Mesenchymal stem cell (in vitro differentiated cells and primary cell): Measurements from ENCODE around the gene MYLK3.

ENCODE experiments used
- DNase-seq: peaks from one replicate; pipeline ENCODE4 v3.0.0-alpha.2; 2013
- H2AFZ ChIP-seq: one replicate; pipeline ENCODE4 v1.6.1; 2013; ENCODE audit warnings: low read depth, mild to moderate bottlenecking, control low read depth, inconsistent platforms, low read length, moderate library complexity
- H2AK5ac ChIP-seq: 2 replicates; pipeline ENCODE4 v1.6.1; 2013; ENCODE audit warnings: low read length, moderate library complexity, mild to moderate bottlenecking, inconsistent platforms; ENCODE audit not compliant: severe bottlenecking
- H2BK120ac ChIP-seq: one replicate; pipeline ENCODE4 v1.6.1; 2013; ENCODE audit warnings: low read depth, mild to moderate bottlenecking, inconsistent platforms, low read length, moderate library complexity
- H2BK12ac ChIP-seq, 2 experiments: one replicate each; pipeline ENCODE4 v1.6.1; 2013; ENCODE audit warnings: inconsistent platforms in 2 of 2, low read length in 2 of 2, mild to moderate bottlenecking in 2 of 2, moderate library complexity in 2 of 2, control low read depth in 1 of 2
- H2BK15ac ChIP-seq: one replicate; pipeline ENCODE4 v1.6.1; 2013; ENCODE audit warnings: mild to moderate bottlenecking, low read depth, inconsistent platforms; ENCODE audit not compliant: poor library complexity, severe bottlenecking
- H2BK5ac ChIP-seq: 2 replicates; pipeline ENCODE4 v1.6.1; 2013; ENCODE audit warnings: low read depth, mild to moderate bottlenecking, low read length, control low read depth, inconsistent platforms; ENCODE audit not compliant: poor library complexity, severe bottlenecking
- H3K14ac ChIP-seq, 2 experiments: one replicate each; pipeline ENCODE4 v1.6.1; 2013; ENCODE audit warnings: inconsistent platforms in 2 of 2, low read length in 2 of 2, control low read depth in 1 of 2, mild to moderate bottlenecking in 1 of 2, moderate library complexity in 1 of 2
- H3K18ac ChIP-seq, 2 experiments: one replicate each; pipeline ENCODE4 v1.6.1; 2013; ENCODE audit warnings: inconsistent platforms in 2 of 2, low read length in 2 of 2, control low read depth in 1 of 2, low read depth in 1 of 2, mild to moderate bottlenecking in 1 of 2
- H3K23ac ChIP-seq, 2 experiments: one replicate each; pipeline ENCODE4 v1.6.1; 2013; ENCODE audit warnings: inconsistent platforms in 2 of 2, low read length in 2 of 2, mild to moderate bottlenecking in 2 of 2, moderate library complexity in 2 of 2, control low read depth in 1 of 2
- H3K27ac ChIP-seq: 2 replicates; pipeline ENCODE4 v1.5.1; 2013; ENCODE audit warnings: mild to moderate bottlenecking, moderate library complexity, low read length, control low read depth, inconsistent platforms; ENCODE audit not compliant: poor library complexity, severe bottlenecking
- H3K27me3 ChIP-seq, 2 experiments: 2 replicates each; pipeline versions ENCODE4 v1.6.1 to v1.7.0; 2013; ENCODE audit warnings: low read length in 2 of 2, mild to moderate bottlenecking in 2 of 2, moderate library complexity in 2 of 2, control low read depth in 1 of 2, inconsistent platforms in 1 of 2; ENCODE audit not compliant: control insufficient read depth in 1 of 2, insufficient read depth in 1 of 2
- H3K36me3 ChIP-seq, 2 experiments: 2 replicates each; pipeline versions ENCODE4 v1.6.1 to v1.7.0; 2013; ENCODE audit warnings: low read length in 2 of 2, control low read depth in 1 of 2, inconsistent platforms in 1 of 2, low read depth in 1 of 2, mild to moderate bottlenecking in 1 of 2; ENCODE audit not compliant: insufficient read depth in 2 of 2, control insufficient read depth in 1 of 2
- H3K4ac ChIP-seq, 2 experiments: one replicate each; pipeline ENCODE4 v1.6.1; 2013; ENCODE audit warnings: inconsistent platforms in 2 of 2, low read length in 2 of 2, mild to moderate bottlenecking in 2 of 2, moderate library complexity in 2 of 2, control low read depth in 1 of 2, low read depth in 1 of 2
- H3K4me1 ChIP-seq: 2 replicates; pipeline ENCODE4 v1.6.1; 2013; ENCODE audit warnings: low read depth, low read length, control low read depth; ENCODE audit not compliant: control insufficient read depth, insufficient read depth
- H3K4me2 ChIP-seq: 2 replicates; pipeline ENCODE4 v1.6.1; 2013; ENCODE audit warnings: low read length, mild to moderate bottlenecking, inconsistent platforms; ENCODE audit not compliant: poor library complexity, severe bottlenecking
- H3K4me3 ChIP-seq, 2 experiments: 2 replicates each; pipeline versions ENCODE4 v1.5.1 to v1.7.0; 2013; ENCODE audit warnings: low read length in 2 of 2, mild to moderate bottlenecking in 2 of 2, control low read depth in 1 of 2, low read depth in 1 of 2; ENCODE audit not compliant: insufficient read depth in 1 of 2
- H3K79me1 ChIP-seq: replicated peaks from 2 replicates; pipeline ENCODE4 v1.6.1; 2013; ENCODE audit warnings: mild to moderate bottlenecking, control low read depth, low read length, inconsistent platforms; ENCODE audit not compliant: poor library complexity, severe bottlenecking
- H3K9ac ChIP-seq: 2 replicates; pipeline ENCODE4 v1.7.0; 2013; ENCODE audit warnings: mild to moderate bottlenecking, low read length, moderate library complexity
- H3K9me3 ChIP-seq: 2 replicates; pipeline ENCODE4 v1.7.0; 2013; ENCODE audit warnings: mild to moderate bottlenecking, low read length; ENCODE audit not compliant: control insufficient read depth
- H4K8ac ChIP-seq: one replicate; pipeline ENCODE4 v1.6.1; 2013; ENCODE audit warnings: inconsistent platforms, mild to moderate bottlenecking, low read length, moderate library complexity
- H4K91ac ChIP-seq: one replicate; pipeline ENCODE4 v1.6.1; 2013; ENCODE audit warnings: mild to moderate bottlenecking, low read length, inconsistent platforms
- WGBS: methylation state at CpG from one replicate; pipeline ENCODE4 v1.1.7; 2013; ENCODE audit warnings: mixed read lengths; 5-methylcytosine and 5-hydroxymethylcytosine counted together

The MYLK3 gene

DNA sequence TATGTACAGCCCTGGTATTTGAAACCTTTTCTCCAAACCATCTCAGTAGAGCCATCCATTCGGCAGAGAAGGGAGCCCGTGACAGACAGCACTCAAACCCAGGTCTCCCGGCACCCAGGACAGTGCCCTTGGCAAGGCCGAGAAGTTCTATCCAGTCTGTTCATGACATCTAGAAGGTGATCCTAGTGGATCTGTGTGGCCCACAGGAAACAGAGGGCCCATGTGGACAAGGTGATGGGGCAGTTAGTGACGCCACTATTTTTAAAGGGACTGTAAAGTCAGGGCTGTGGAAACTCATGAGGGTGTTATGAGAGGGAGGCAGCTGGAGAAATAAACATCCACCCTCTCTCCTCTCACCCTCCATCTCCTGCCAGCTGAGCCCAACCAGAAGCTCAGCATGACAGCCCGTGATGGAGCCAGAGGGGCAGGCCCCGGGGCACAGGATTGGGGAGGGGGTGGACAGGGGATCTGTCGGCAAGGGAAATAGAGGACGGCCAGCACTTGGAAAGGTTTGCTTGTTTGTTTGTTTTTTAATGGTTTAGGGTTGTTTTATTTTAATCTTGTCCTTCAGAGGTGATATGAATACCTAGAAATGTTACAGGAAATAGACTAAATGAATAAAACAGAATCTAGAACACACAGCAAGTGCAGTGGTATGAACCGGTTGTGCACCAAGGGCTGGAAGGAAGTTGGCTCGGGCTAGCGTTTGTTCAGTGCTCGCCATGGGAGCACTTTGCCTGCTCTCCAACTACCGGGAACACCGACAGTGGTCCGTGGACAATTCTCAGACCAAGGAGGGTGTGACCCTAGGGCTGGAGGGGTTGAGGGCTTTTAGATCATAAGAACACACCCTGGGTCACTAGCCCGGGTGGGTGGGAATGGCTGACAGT is 17.1 kb downstream of the MYLK3 start:
- Histone ChIP-seq H2BK5ac (no peak overlapping the region), H3K4me2 (no peak overlapping the region), H3K4ac (no peak overlapping the region), H2BK120ac (no peak overlapping the region), H2BK15ac (no peak overlapping the region), H3K14ac (no peak overlapping the region), H2AK5ac (no peak overlapping the region), H2BK12ac (no peak overlapping the region), H3K79me1 (no peaks in the 10 kb centered on the region), H4K8ac (no peak overlapping the region), H3K9ac (no peak overlapping the region), H3K27ac (no peak overlapping the region), H3K18ac (no peak overlapping the region), H3K4me3 (no peak overlapping the region), H3K4me1 (no peaks in the 10 kb centered on the region), H3K27me3 (peaks cover 6 to 20% of the 10 kb centered on the region in 2 experiments), H2AFZ (no peak overlapping the region), H3K23ac (no peak overlapping the region), H3K9me3 (no peaks in the 10 kb centered on the region), H3K36me3 (no peaks in the 10 kb centered on the region), H4K91ac (no peak overlapping the region)
- no peak for DNase-seq
- WGBS: 83% methylated on average over 16 of the region's 17 CpGs

DNA sequence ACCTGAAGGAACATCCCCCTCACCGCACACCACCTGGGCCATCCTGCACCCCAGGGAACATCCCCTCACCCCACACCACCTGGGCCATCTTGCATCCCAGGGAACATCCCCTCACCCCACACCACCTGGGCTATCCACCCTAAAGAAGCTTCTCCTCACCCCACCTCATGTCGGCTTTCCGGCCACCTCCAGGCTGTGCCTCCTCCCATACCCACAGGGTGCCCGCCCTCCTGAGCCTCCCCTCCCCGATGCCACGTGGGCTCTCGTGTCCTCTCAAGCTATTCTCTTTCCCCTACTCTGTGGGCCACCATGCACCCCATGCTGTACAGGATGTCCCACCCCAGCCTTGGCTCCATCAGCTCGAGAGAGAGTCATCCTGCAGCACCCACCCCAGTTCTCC is 18.0 kb downstream of the MYLK3 start:
- H3K4me2 ChIP-seq: no peak overlapping the region
- no peak overlapping the region for H4K91ac ChIP-seq
- no peaks in the 10 kb centered on the region for H3K4me1 ChIP-seq
- peaks cover 6 to 20% of the 10 kb centered on the region in 2 experiments for H3K27me3 ChIP-seq
- H3K14ac ChIP-seq: no peak overlapping the region
- WGBS: 96% methylated on average over 8 of the region's 8 CpGs
- no peak overlapping the region for H3K4me3 ChIP-seq
- no peak overlapping the region for H2AK5ac ChIP-seq
- H2AFZ ChIP-seq: no peak overlapping the region
- no peak overlapping the region for H3K23ac ChIP-seq
- peaks cover 5% of the 10 kb centered on the region for H3K9me3 ChIP-seq
- H3K36me3 ChIP-seq: no peaks in the 10 kb centered on the region
- H4K8ac ChIP-seq: no peak overlapping the region
- no peak overlapping the region for H3K27ac ChIP-seq
- H2BK5ac ChIP-seq: no peak overlapping the region
- no peak overlapping the region for H3K18ac ChIP-seq
- no peak for DNase-seq
- H3K9ac ChIP-seq: no peak overlapping the region
- H2BK15ac ChIP-seq: no peak overlapping the region
- H2BK12ac ChIP-seq: no peak overlapping the region
- no peak overlapping the region for H3K4ac ChIP-seq
- H2BK120ac ChIP-seq: no peak overlapping the region
- H3K79me1 ChIP-seq: no peaks in the 10 kb centered on the region

DNA sequence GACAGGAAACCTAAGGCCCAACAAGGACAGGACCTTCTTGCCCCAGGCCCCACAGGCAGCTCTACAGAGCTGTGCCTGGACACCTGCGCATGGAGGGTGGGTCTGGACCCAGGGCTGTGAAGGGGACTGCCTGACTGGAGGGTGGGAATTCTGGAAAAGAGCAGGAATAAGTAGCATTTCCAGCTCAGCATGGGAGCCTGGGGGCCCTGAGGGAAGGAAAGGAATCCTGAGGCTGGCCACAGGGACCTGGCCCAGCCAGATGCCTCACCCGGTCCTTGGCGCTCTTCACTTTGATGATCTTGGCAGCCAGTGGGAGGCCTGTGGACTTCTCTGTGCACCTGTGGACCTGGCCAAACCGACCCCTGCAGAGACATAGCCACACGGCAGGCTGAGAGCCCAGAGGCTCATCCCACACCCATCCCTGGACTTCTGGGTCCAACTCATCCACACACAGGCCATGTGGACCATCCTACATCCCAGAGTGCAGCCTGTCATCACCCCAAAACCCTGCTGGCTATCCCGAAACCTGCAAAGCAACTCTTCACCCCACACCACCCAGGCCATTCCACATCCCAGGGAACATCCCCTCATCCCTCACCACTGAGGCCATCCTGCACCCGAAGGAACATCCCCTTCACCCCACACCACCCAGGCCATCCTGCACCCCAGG is 18.7 kb downstream of the MYLK3 start:
- peaks cover 8% of the 10 kb centered on the region for H3K9me3 ChIP-seq
- H4K91ac ChIP-seq: no peak overlapping the region
- no peak overlapping the region for H2BK5ac ChIP-seq
- no peak for DNase-seq
- H3K4me2 ChIP-seq: no peak overlapping the region
- H2AFZ ChIP-seq: no peak overlapping the region
- H3K4ac ChIP-seq: no peak overlapping the region
- H2BK120ac ChIP-seq: no peak overlapping the region
- H3K14ac ChIP-seq: no peak overlapping the region
- no peak overlapping the region for H2BK15ac ChIP-seq
- H3K18ac ChIP-seq: no peak overlapping the region
- H3K27ac ChIP-seq: no peak overlapping the region
- H3K36me3 ChIP-seq: no peaks in the 10 kb centered on the region
- no peak overlapping the region for H3K4me3 ChIP-seq
- H2BK12ac ChIP-seq: no peak overlapping the region
- 93% methylated on average over 7 of the region's 7 CpGs for WGBS
- H2AK5ac ChIP-seq: no peak overlapping the region
- H4K8ac ChIP-seq: no peak overlapping the region
- H3K4me1 ChIP-seq: no peaks in the 10 kb centered on the region
- H3K27me3 ChIP-seq: peaks cover 6 to 20% of the 10 kb centered on the region in 2 experiments
- H3K23ac ChIP-seq: no peak overlapping the region
- no peak overlapping the region for H3K9ac ChIP-seq
- no peaks in the 10 kb centered on the region for H3K79me1 ChIP-seq

DNA sequence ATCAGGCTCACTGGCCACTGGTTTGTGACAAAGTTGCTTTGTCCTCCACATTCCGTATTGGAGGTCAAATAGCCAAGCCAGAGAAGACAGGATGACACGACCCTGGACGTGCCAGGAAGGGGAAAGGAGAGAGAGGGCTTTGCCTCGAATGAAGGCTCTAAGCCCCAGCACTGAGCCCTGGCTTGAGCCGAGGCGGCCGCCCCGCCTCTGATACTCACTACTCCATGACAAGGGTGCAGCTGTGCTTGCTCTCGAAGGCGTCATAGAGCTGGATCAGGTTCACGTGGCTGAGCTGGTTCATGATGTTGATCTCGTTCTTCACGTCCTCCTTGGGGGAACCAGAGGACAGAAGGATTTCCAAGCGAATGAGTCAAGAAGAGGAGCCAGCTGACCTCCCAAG is 19.3 kb downstream of the MYLK3 start:
- Histone ChIP-seq H3K23ac (no peak overlapping the region), H4K8ac (no peak overlapping the region), H2AK5ac (no peak overlapping the region), H2BK5ac (no peak overlapping the region), H3K27ac (no peak overlapping the region), H3K27me3 (peaks cover 6 to 20% of the 10 kb centered on the region in 2 experiments), H3K9ac (no peak overlapping the region), H3K9me3 (peaks cover 8% of the 10 kb centered on the region), H3K18ac (no peak overlapping the region), H2BK12ac (no peak overlapping the region), H4K91ac (no peak overlapping the region), H3K79me1 (no peaks in the 10 kb centered on the region), H2AFZ (no peak overlapping the region), H3K4me3 (no peak overlapping the region), H3K4me2 (no peak overlapping the region), H2BK120ac (no peak overlapping the region), H3K4ac (no peak overlapping the region), H3K14ac (no peak overlapping the region), H3K36me3 (no peaks in the 10 kb centered on the region), H2BK15ac (no peak overlapping the region), H3K4me1 (no peaks in the 10 kb centered on the region)
- WGBS: 87% methylated on average over 14 of the region's 14 CpGs
- no peak for DNase-seq
